GM19455 (cell line): ENCODE results near the gene GREM1.

Source experiments
- ATAC-seq: cut with Tn5 transposase; IDR thresholded peaks from one replicate; pipeline ENCODE4 v1.9.1; 2021; ENCODE audit not compliant: unreplicated experiment

Gene GREM1

GRCh38 chr15:32694222-32694983 is 23.4 kb upstream of the GREM1 start:
- no peak for ATAC-seq

GRCh38 chr15:32698773-32699390 is 18.9 kb upstream of the GREM1 start:
- ATAC-seq = no peak

GRCh38 chr15:32700501-32701150 is 17.2 kb upstream of the GREM1 start:
- no peak for ATAC-seq

- ATAC-seq = no peak
Observed at GRCh38 chr15:32701863-32702262, 15.9 kb upstream of the GREM1 start.

- no peak for ATAC-seq
Observed at GRCh38 chr15:32704395-32704981, 13.3 kb upstream of the GREM1 start.

- ATAC-seq = no peak
Observed at GRCh38 chr15:32705446-32705845, 12.4 kb upstream of the GREM1 start.

- ATAC-seq = no peak
Observed at GRCh38 chr15:32706704-32707103, 11.1 kb upstream of the GREM1 start.

- no peak for ATAC-seq
Observed at GRCh38 chr15:32707436-32707835, 10.4 kb upstream of the GREM1 start.

GRCh38 chr15:32709295-32710033 is 8.3 kb upstream of the GREM1 start:
- ATAC-seq = no peak

GRCh38 chr15:32715276-32715675 is 2.5 kb upstream of the GREM1 start:
- ATAC-seq = no peak

GRCh38 chr15:32716216-32716914 is 1.4 kb upstream of the GREM1 start:
- ATAC-seq = no peak

GRCh38 chr15:32716915-32717425 is 834 bp upstream of the GREM1 start:
- no peak for ATAC-seq

GRCh38 chr15:32718227-32718820 is 520 bp downstream of the GREM1 start:
- no peak for ATAC-seq

GRCh38 chr15:32718821-32719716 is 1.3 kb downstream of the GREM1 start:
- ATAC-seq = no peak

GRCh38 chr15:32721596-32721995 is 3.8 kb downstream of the GREM1 start:
- ATAC-seq = no peak

GRCh38 chr15:32722136-32722535 is 4.3 kb downstream of the GREM1 start:
- no peak for ATAC-seq

GRCh38 chr15:32723171-32723948 is 5.6 kb downstream of the GREM1 start:
- ATAC-seq = peak; percentile 90
